ENCODE results near the gene GMPPA. TPM values are rescaled to one million over a fixed set of nuclear protein-coding genes. Genes with fewer than 3 reads are reported as not detected.

Gene GMPPA
- total and polyA plus RNA-seq, 9 of the 15 experiments (the other 6 are each of a cell fraction or from before 2014, with no cell fraction given): 7.0 to 101 (median 66.7) TPM

DNA sequence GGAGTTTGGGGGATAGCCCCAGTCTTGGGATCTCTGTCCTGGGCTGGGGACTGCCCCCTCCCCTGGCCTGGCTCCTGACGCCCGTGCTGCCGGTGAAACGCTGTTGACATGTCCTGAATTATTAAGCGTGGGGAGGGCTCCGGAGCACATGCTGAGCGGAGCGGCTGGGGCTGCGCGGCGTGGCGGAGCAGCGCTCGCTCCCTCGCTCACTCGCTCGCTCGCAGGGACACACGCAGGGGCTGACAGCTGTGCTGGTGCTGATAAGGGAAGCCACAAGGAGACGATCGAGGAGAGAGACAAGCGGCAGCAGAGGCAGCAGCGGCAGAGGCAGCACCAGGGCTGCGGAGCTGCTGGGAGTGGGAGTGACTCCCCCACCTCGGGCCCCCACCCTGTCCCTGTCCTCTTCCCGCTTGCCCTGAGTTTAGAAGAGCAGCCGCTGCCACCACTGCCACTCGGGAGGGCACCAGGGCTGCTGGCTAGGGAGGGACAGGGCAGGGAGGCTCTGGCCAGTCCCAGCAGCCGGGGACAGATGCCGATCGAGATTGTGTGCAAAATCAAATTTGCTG, 15.6 kb downstream of the GMPPA start, which contains the start of gene ASIC4 (continued):
- TF ChIP-seq, protein P1, sequence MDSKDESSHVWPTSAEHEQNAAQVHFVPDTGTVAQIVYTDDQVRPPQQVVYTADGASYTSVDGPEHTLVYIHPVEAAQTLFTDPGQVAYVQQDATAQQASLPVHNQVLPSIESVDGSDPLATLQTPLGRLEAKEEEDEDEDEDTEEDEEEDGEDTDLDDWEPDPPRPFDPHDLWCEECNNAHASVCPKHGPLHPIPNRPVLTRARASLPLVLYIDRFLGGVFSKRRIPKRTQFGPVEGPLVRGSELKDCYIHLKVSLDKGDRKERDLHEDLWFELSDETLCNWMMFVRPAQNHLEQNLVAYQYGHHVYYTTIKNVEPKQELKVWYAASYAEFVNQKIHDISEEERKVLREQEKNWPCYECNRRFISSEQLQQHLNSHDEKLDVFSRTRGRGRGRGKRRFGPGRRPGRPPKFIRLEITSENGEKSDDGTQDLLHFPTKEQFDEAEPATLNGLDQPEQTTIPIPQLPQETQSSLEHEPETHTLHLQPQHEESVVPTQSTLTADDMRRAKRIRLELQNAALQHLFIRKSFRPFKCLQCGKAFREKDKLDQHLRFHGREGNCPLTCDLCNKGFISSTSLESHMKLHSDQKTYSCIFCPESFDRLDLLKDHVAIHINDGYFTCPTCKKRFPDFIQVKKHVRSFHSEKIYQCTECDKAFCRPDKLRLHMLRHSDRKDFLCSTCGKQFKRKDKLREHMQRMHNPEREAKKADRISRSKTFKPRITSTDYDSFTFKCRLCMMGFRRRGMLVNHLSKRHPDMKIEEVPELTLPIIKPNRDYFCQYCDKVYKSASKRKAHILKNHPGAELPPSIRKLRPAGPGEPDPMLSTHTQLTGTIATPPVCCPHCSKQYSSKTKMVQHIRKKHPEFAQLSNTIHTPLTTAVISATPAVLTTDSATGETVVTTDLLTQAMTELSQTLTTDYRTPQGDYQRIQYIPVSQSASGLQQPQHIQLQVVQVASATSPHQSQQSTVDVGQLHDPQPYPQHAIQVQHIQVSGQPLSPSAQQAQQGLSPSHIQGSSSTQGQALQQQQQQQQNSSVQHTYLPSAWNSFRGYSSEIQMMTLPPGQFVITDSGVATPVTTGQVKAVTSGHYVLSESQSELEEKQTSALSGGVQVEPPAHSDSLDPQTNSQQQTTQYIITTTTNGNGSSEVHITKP (IDR thresholded peaks at IDR 0.05; ENCODE audit: partially characterized antibody): peak; percentile 28
- TF ChIP-seq ATF7 (IDR thresholded peaks at IDR 0.05) (peak; percentile 68), ZNF282 (CRISPR knock-in tag; IDR thresholded peaks at IDR 0.05) (no peak), NRF1 (conservative IDR thresholded peaks at IDR 0.05 in 1 of 2, IDR thresholded peaks at IDR 0.05 in 1 of 2) (peak; percentile 84 to 86), ZNF212 (CRISPR knock-in tag; IDR thresholded peaks at IDR 0.05) (peak; percentile 97), KLF16 (IDR thresholded peaks at IDR 0.05) (peak; percentile 87), KDM1A (IDR thresholded peaks at IDR 0.05) (peak; percentile 78 to 85), ETV1 (tag; conservative IDR thresholded peaks at IDR 0.05; ENCODE audit: low read depth) (0 out of 2 replicates have a peak, but pooled peaks have one; percentile 28), ZNF589 (CRISPR knock-in tag; IDR thresholded peaks at IDR 0.05; ENCODE audit: low read depth) (peak; percentile 93), MYNN (IDR thresholded peaks at IDR 0.05) (peak; percentile 71), MYNN (CRISPR knock-in tag; IDR thresholded peaks at IDR 0.05) (no peak), SPI1 (IDR thresholded peaks at IDR 0.05; ENCODE audit: borderline replicate concordance, low read depth, low read length) (no peak), MTA2 (IDR thresholded peaks at IDR 0.05; ENCODE audit: low read depth) (peak; percentile 92), CREM (IDR thresholded peaks at IDR 0.05; ENCODE audit: low read depth) (peak; percentile 86), PHTF2 (CRISPR knock-in tag; IDR thresholded peaks at IDR 0.05) (no peak)
- TF ChIP-seq, protein P2, sequence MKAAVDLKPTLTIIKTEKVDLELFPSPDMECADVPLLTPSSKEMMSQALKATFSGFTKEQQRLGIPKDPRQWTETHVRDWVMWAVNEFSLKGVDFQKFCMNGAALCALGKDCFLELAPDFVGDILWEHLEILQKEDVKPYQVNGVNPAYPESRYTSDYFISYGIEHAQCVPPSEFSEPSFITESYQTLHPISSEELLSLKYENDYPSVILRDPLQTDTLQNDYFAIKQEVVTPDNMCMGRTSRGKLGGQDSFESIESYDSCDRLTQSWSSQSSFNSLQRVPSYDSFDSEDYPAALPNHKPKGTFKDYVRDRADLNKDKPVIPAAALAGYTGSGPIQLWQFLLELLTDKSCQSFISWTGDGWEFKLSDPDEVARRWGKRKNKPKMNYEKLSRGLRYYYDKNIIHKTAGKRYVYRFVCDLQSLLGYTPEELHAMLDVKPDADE (conservative IDR thresholded peaks at IDR 0.05; ENCODE audit: control insufficient read depth, low read depth, low read length): peak; percentile 89
- TF ChIP-seq, protein P3, sequence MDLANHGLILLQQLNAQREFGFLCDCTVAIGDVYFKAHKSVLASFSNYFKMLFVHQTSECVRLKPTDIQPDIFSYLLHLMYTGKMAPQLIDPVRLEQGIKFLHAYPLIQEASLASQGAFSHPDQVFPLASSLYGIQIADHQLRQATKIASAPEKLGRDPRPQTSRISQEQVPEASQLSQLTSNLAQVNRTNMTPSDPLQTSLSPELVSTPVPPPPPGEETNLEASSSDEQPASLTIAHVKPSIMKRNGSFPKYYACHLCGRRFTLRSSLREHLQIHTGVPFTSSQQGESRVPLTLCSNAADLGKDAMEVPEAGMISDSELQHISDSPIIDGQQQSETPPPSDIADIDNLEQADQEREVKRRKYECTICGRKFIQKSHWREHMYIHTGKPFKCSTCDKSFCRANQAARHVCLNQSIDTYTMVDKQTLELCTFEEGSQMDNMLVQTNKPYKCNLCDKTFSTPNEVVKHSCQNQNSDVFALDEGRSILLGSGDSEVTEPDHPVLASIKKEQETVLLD (IDR thresholded peaks at IDR 0.05): peak; percentile 83
- TF ChIP-seq, protein P4, sequence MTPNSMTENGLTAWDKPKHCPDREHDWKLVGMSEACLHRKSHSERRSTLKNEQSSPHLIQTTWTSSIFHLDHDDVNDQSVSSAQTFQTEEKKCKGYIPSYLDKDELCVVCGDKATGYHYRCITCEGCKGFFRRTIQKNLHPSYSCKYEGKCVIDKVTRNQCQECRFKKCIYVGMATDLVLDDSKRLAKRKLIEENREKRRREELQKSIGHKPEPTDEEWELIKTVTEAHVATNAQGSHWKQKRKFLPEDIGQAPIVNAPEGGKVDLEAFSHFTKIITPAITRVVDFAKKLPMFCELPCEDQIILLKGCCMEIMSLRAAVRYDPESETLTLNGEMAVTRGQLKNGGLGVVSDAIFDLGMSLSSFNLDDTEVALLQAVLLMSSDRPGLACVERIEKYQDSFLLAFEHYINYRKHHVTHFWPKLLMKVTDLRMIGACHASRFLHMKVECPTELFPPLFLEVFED (CRISPR knock-in tag; conservative IDR thresholded peaks at IDR 0.05): 0 out of 2 replicates have a peak, but pooled peaks have one; percentile 58
- TF ChIP-seq, protein P5, sequence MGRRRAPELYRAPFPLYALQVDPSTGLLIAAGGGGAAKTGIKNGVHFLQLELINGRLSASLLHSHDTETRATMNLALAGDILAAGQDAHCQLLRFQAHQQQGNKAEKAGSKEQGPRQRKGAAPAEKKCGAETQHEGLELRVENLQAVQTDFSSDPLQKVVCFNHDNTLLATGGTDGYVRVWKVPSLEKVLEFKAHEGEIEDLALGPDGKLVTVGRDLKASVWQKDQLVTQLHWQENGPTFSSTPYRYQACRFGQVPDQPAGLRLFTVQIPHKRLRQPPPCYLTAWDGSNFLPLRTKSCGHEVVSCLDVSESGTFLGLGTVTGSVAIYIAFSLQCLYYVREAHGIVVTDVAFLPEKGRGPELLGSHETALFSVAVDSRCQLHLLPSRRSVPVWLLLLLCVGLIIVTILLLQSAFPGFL (CRISPR knock-in tag; IDR thresholded peaks at IDR 0.05): no peak

All from K562 (cell line).